H1 (cell line): ENCODE measurements around the gene SPOCD1. TPM values are rescaled to one million over a fixed set of nuclear protein-coding genes. Genes with fewer than 3 reads are reported as not detected.

ENCODE experiments used
- CTCF ChIA-PET: fragments of 300-600 bp; sonication (Branson Sonifier 250); formaldehyde crosslinking; loops from one replicate; lab custom pipeline; 2021; ENCODE audit not compliant: partially characterized antibody; lab: Charles Lee
- POLR2A ChIA-PET: fragments of 300-600 bp; sonication (Branson Sonifier 250); formaldehyde crosslinking; loops from one replicate; lab custom pipeline; 2021; ENCODE audit warnings: inconsistent platforms; ENCODE audit not compliant: partially characterized antibody; lab: Charles Lee
- DNase-seq, 2 experiments: peaks; one replicate each; pipeline versions ENCODE4 v3.0.0 to v3.0.0-alpha.2; 2010 to 2022; ENCODE audit warnings: low spot score in 2 of 2, low read depth in 1 of 2, mixed read lengths in 1 of 2
- FAIRE-seq: peaks from 2 replicates; lab custom pipeline; 2011; peaks lifted over from hg19 to GRCh38; lab: Jason Lieb, UNC
- H2AFZ ChIP-seq: 2 replicates; pipeline ENCODE4 v1.8.1; 2012; ENCODE audit warnings: low read length, inconsistent platforms
- H2AK5ac ChIP-seq: 2 replicates; pipeline ENCODE4 v1.6.1; 2013; ENCODE audit warnings: low read depth, low read length
- H2BK120ac ChIP-seq: replicated peaks from 2 replicates; pipeline ENCODE3; 2013; ENCODE audit warnings: low read depth, low read length, inconsistent platforms
- H2BK12ac ChIP-seq: 2 replicates; pipeline ENCODE4 v1.6.1; 2013; ENCODE audit warnings: low read depth, low read length
- H2BK15ac ChIP-seq: 2 replicates; pipeline ENCODE4 v1.6.1; 2013; ENCODE audit warnings: low read length
- H2BK20ac ChIP-seq: 2 replicates; pipeline ENCODE4 v1.6.1; 2013; ENCODE audit warnings: low read length
- H2BK5ac ChIP-seq: 2 replicates; pipeline ENCODE4 v1.6.1; 2013; ENCODE audit warnings: low read depth, low read length
- H3K14ac ChIP-seq: 2 replicates; pipeline ENCODE4 v1.6.1; 2013; ENCODE audit warnings: inconsistent platforms; ENCODE audit not compliant: insufficient read length
- H3K18ac ChIP-seq: 2 replicates; pipeline ENCODE4 v1.6.1; 2013; ENCODE audit warnings: low read length; ENCODE audit errors: extremely low read depth
- H3K23ac ChIP-seq: 2 replicates; pipeline ENCODE4 v1.6.1; 2013; ENCODE audit warnings: inconsistent platforms; ENCODE audit not compliant: insufficient read length
- H3K23me2 ChIP-seq: 2 replicates; pipeline ENCODE4 v1.6.1; 2013; ENCODE audit warnings: low read depth, low read length
- H3K27ac ChIP-seq: 2 replicates; pipeline ENCODE4 v1.6.1; 2011; ENCODE audit warnings: low read depth, low read length, inconsistent platforms
- H3K27me3 ChIP-seq, 4 experiments: replicated peaks in 1 of 4; 1 replicate in 1 of 4; 2 replicates in 3 of 4; pipeline versions ENCODE4 v1.6.1 to v1.8.1; 2011 to 2013; ENCODE audit warnings: low read length in 3 of 4, mild to moderate bottlenecking in 3 of 4, inconsistent platforms in 2 of 4, mixed read lengths in 2 of 4, moderate library complexity in 1 of 4; ENCODE audit not compliant: control insufficient read depth in 3 of 4, insufficient read depth in 3 of 4; ENCODE audit errors: extremely low read depth in 1 of 4
- H3K36me3 ChIP-seq, 4 experiments: 2 replicates each; pipeline versions ENCODE4 v1.6.1 to v1.8.1; 2011 to 2013; ENCODE audit warnings: mild to moderate bottlenecking in 4 of 4, low read length in 3 of 4, moderate library complexity in 2 of 4, control low read depth in 1 of 4, inconsistent platforms in 1 of 4; ENCODE audit not compliant: insufficient read depth in 4 of 4, control insufficient read depth in 2 of 4
- H3K4ac ChIP-seq: replicated peaks from 2 replicates; pipeline ENCODE3; 2013; ENCODE audit warnings: low read length, low read depth, mixed read lengths, inconsistent platforms; ENCODE audit not compliant: insufficient read length
- H3K4me1 ChIP-seq, 4 experiments: replicated peaks in 1 of 4; 1 replicate in 1 of 4; 2 replicates in 3 of 4; pipeline versions ENCODE4 v1.6.1 to v1.8.1; 2011 to 2013; ENCODE audit warnings: low read length in 3 of 4, inconsistent platforms in 2 of 4, mixed read lengths in 1 of 4; ENCODE audit not compliant: insufficient read depth in 4 of 4, control insufficient read depth in 3 of 4
- H3K4me2 ChIP-seq, 2 experiments: 2 replicates each; pipeline versions ENCODE4 v1.6.1 to v1.8.1; 2011 to 2013; ENCODE audit warnings: low read depth in 2 of 2, low read length in 2 of 2, control low read depth in 1 of 2, inconsistent platforms in 1 of 2, mild to moderate bottlenecking in 1 of 2; ENCODE audit not compliant: insufficient read depth in 1 of 2
- H3K4me3 ChIP-seq, 4 experiments: fragments of 200-600, 300-600 bp in 1 of 4; sonication (generic), shearing (Covaris generic), sonication (Bioruptor Twin) in 1 of 4; 2 replicates each; pipeline versions ENCODE4 v1.5.1 to v1.8.1; 2011 to 2016; ENCODE audit warnings: low read length in 4 of 4, low read depth in 3 of 4, control low read depth in 2 of 4, inconsistent platforms in 2 of 4, mild to moderate bottlenecking in 2 of 4, mixed read lengths in 1 of 4, moderate library complexity in 1 of 4; ENCODE audit not compliant: insufficient read depth in 2 of 4; ENCODE audit errors: extremely low read depth in 1 of 4
- H3K56ac ChIP-seq: replicated peaks from 2 replicates; pipeline ENCODE3; 2013; ENCODE audit warnings: low read depth, mild to moderate bottlenecking, mixed read lengths, low read length, inconsistent platforms; ENCODE audit not compliant: insufficient read length
- H3K79me1 ChIP-seq: 2 replicates; pipeline ENCODE4 v1.6.1; 2013; ENCODE audit warnings: low read depth, low read length, control low read depth
- H3K79me2 ChIP-seq, 2 experiments: 2 replicates each; pipeline versions ENCODE4 v1.6.1 to v1.8.1; 2012 to 2013; ENCODE audit warnings: low read length in 2 of 2, mild to moderate bottlenecking in 2 of 2, inconsistent platforms in 1 of 2; ENCODE audit not compliant: insufficient read depth in 2 of 2, control insufficient read depth in 1 of 2
- H3K9ac ChIP-seq, 4 experiments: replicated peaks in 1 of 4; 1 replicate in 1 of 4; 2 replicates in 3 of 4; pipeline versions ENCODE4 v1.6.1 to v1.8.1; 2011 to 2013; ENCODE audit warnings: low read depth in 3 of 4, low read length in 3 of 4, control low read depth in 2 of 4, mild to moderate bottlenecking in 2 of 4, moderate library complexity in 2 of 4, inconsistent platforms in 1 of 4; ENCODE audit errors: extremely low read depth in 1 of 4
- H3K9me3 ChIP-seq, 2 experiments: 2 replicates each; pipeline versions ENCODE4 v1.6.1 to v1.8.1; 2012 to 2013; ENCODE audit warnings: mild to moderate bottlenecking in 2 of 2, moderate library complexity in 2 of 2, control low read depth in 1 of 2, inconsistent platforms in 1 of 2, low read depth in 1 of 2, low read length in 1 of 2, mixed read lengths in 1 of 2; ENCODE audit not compliant: insufficient read depth in 2 of 2
- H4K20me1 ChIP-seq, 2 experiments: replicated peaks in 1 of 2; 2 replicates each; pipeline versions ENCODE3 to v1.8.1; 2011 to 2013; ENCODE audit warnings: inconsistent platforms in 2 of 2, low read length in 2 of 2, mild to moderate bottlenecking in 1 of 2; ENCODE audit not compliant: insufficient read depth in 2 of 2, control insufficient read depth in 1 of 2
- H4K5ac ChIP-seq: 2 replicates; pipeline ENCODE4 v1.6.1; 2013; ENCODE audit warnings: low read length, low read depth, mixed read lengths, inconsistent platforms; ENCODE audit not compliant: insufficient read length
- H4K8ac ChIP-seq: 2 replicates; pipeline ENCODE4 v1.8.0; 2013; ENCODE audit warnings: mild to moderate bottlenecking, moderate library complexity, low read length, inconsistent platforms; ENCODE audit not compliant: insufficient read depth; ENCODE audit errors: extremely low read depth
- H4K91ac ChIP-seq: replicated peaks from 2 replicates; pipeline ENCODE3; 2013; ENCODE audit warnings: low read length, mixed read lengths, inconsistent platforms; ENCODE audit not compliant: insufficient read length
- CTBP2 ChIP-seq: IDR thresholded peaks from 2 replicates; pipeline ENCODE4 v1.7.0; 2011; ENCODE audit warnings: borderline replicate concordance, mild to moderate bottlenecking, moderate library complexity, mixed read lengths, low read length; ENCODE audit not compliant: insufficient read depth, insufficient read length
- GTF2F1 ChIP-seq: IDR thresholded peaks from 2 replicates; pipeline ENCODE4 v1.6.1; 2012; ENCODE audit warnings: low read depth, low read length, improper control_type of control experiment, borderline replicate concordance
- HDAC2 ChIP-seq, 2 experiments: fragments of 300-600 bp in 1 of 2; sonication (generic) in 1 of 2; IDR thresholded peaks; 2 replicates each; pipeline ENCODE4 v1.6.1; 2011 to 2012; ENCODE audit warnings: low read depth in 2 of 2, low read length in 2 of 2, mild to moderate bottlenecking in 2 of 2, moderate library complexity in 2 of 2, borderline replicate concordance in 1 of 2, inconsistent platforms in 1 of 2
- RFX5 ChIP-seq: IDR thresholded peaks from 2 replicates; pipeline ENCODE4 v1.6.1; 2011; ENCODE audit warnings: low read depth, low read length, improper control_type of control experiment, borderline replicate concordance
- SAP30 ChIP-seq: fragments of 300-600 bp; sonication (generic); IDR thresholded peaks from 2 replicates; pipeline ENCODE4 v1.7.1; 2012; ENCODE audit warnings: low read length, moderate library complexity, mild to moderate bottlenecking, inconsistent platforms; ENCODE audit not compliant: insufficient read depth, insufficient replicate concordance
- SP2 ChIP-seq: IDR thresholded peaks from 2 replicates; pipeline ENCODE4 v1.6.1; 2012; ENCODE audit warnings: mild to moderate bottlenecking, low read length, inconsistent platforms
- ZNF274 ChIP-seq: IDR thresholded peaks from 2 replicates; pipeline ENCODE4 v1.7.0; 2012; ENCODE audit warnings: low read length, borderline replicate concordance; ENCODE audit errors: extremely low read depth
- WGBS, 2 experiments: shearing (Covaris generic) in 1 of 2; methylation state at CpG; one replicate each; pipeline versions ENCODE4 v1.1.6 to v1.1.7; 2013 to 2015; ENCODE audit warnings: low lambda C conversion rate in 2 of 2, mixed read lengths in 2 of 2, inconsistent platforms in 1 of 2, low coverage in 1 of 2, missing lambda C conversion rate in 1 of 2; ENCODE audit not compliant: insufficient replicate concordance in 2 of 2, insufficient coverage in 1 of 2, insufficient read length in 1 of 2; ENCODE audit errors: extremely low coverage in 1 of 2, missing lambda C conversion rate in 1 of 2; 5-methylcytosine and 5-hydroxymethylcytosine counted together
- polyA plus RNA-seq, 7 experiments: library from polyadenylated mRNA; depleted of rRNA in 3 of 7; stranded (reverse) in 5 of 7; unstranded in 2 of 7; fragments of >200 nt in 5 of 7; fragments of 200-250 nt in 2 of 7; gene quantifications; 1 replicate in 5 of 7; 2 replicates in 1 of 7; 4 replicates in 1 of 7; pipeline versions ENCODE4 v1.2.1 to v1.2.3, GENCODE V29; 2011 to 2013; ENCODE audit warnings: missing spikeins in 2 of 7, mixed read lengths in 2 of 7
- total RNA-seq: library from RNA; stranded (reverse); fragmentation: NEBNext Ultra II Directional; extraction: Animal tissue kit (Norgen Biotek cat#: 25700); gene quantifications from 2 replicates; pipeline ENCODE4 v1.2.1, GENCODE V29; 2021
- TF ChIP-seq, protein P1 (sequence below): IDR thresholded peaks from 2 replicates; pipeline ENCODE4 v1.6.1; 2012; ENCODE audit warnings: inconsistent platforms
- TF ChIP-seq, protein P2 (sequence below): IDR thresholded peaks from 2 replicates; pipeline ENCODE4 v1.6.1; 2011; ENCODE audit warnings: low read length, improper control_type of control experiment

SPOCD1 gene
- total and polyA plus RNA-seq, 2 of the 8 experiments (the other 6 are each of a cell fraction or from before 2014, with no cell fraction given), result 1.8 to 2.9 TPM

DNA sequence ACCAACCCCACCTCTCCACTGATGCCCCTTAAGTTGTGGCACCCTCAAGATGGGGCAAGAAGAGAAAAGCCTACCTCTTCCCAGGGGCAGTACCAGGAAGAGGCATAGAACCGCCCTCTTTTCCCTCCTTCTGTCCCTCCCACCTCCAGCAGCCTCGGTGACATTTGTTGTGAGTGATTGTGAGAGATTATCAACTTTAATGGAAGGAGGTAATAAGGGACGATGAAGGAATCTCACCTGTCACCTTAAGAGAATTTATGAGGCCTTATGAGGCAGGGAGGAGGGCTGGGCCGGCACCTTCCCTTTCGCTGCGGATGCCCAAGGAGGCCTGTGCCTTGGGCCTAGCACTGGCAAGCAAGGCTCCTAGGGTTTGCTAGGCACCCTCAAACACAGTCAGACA lies 50.3 kb downstream of the SPOCD1 start:
- Histone ChIP-seq H3K4me1 (peaks cover 13 to 38% (median 24%) of the 10 kb centered on the region in 4 experiments), H3K79me2 (no peaks in the 10 kb centered on the region), H3K18ac (no peak overlapping the region), H3K56ac (no peak overlapping the region), H2BK120ac (no peak overlapping the region), H4K5ac (no peak overlapping the region), H2BK5ac (no peak overlapping the region), H3K4ac (no peak overlapping the region), H2BK20ac (0 out of 2 replicates have a peak overlapping the region, but pooled peaks have one; percentile 66), H3K27ac (no peak overlapping the region), H2BK15ac (no peak overlapping the region), H3K4me3 (no peak overlapping the region), H3K79me1 (no peaks in the 10 kb centered on the region), H3K14ac (no peak overlapping the region), H3K4me2 (peak overlapping the region in 1 of 2 experiments; percentile 73; a peak in 1 of 4 replicates), H2BK12ac (no peak overlapping the region), H4K91ac (no peak overlapping the region), H3K23ac (no peak overlapping the region), H3K27me3 (peaks cover 3 to 18% (median 8%) of the 10 kb centered on the region in 4 experiments; a peak in 6 of 7 replicates), H3K9me3 (no peaks in the 10 kb centered on the region), H3K36me3 (no peaks in the 10 kb centered on the region), H3K23me2 (peaks cover 17% of the 10 kb centered on the region), H2AFZ (no peak overlapping the region), H4K8ac (no peak overlapping the region), H4K20me1 (peaks cover 4 to 11% of the 10 kb centered on the region in 2 experiments), H3K9ac (no peak overlapping the region), H2AK5ac (no peak overlapping the region)
- FAIRE-seq (no peak), DNase-seq (no peak)
- ChIA-PET POLR2A (interaction anchor here (0.6 to 1.9 kb wide), 4 partner anchors 18 to 112 kb away, joined by 3 to 9 read pairs (median 3); no protein-coding TSS in a partner anchor), CTCF (interaction anchor here (0.7 to 14.0 kb wide), 13 partner anchors 10 to 188 kb away, joined by 3 to 206 read pairs (median 4); no protein-coding TSS in a partner anchor)
- 84% methylated on average over 6 of the region's 6 CpGs; no CpG with 5 or more reads in 1 of the 2 experiments for WGBS, 2 experiments
- no peak for TF ChIP-seq RFX5
- no peak for TF ChIP-seq HDAC2 (IDR thresholded peaks at IDR 0.05; ENCODE audit: borderline replicate concordance in 1 of 2, low read depth in 2 of 2, low read length in 2 of 2)
- TF ChIP-seq ZNF274, result no peak
- TF ChIP-seq, protein P1, sequence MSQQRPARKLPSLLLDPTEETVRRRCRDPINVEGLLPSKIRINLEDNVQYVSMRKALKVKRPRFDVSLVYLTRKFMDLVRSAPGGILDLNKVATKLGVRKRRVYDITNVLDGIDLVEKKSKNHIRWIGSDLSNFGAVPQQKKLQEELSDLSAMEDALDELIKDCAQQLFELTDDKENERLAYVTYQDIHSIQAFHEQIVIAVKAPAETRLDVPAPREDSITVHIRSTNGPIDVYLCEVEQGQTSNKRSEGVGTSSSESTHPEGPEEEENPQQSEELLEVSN, result no peak
- no peak for TF ChIP-seq SAP30
- TF ChIP-seq GTF2F1, result no peak
- TF ChIP-seq SP2, result no peak
- TF ChIP-seq CTBP2, result no peak
- TF ChIP-seq, protein P2, sequence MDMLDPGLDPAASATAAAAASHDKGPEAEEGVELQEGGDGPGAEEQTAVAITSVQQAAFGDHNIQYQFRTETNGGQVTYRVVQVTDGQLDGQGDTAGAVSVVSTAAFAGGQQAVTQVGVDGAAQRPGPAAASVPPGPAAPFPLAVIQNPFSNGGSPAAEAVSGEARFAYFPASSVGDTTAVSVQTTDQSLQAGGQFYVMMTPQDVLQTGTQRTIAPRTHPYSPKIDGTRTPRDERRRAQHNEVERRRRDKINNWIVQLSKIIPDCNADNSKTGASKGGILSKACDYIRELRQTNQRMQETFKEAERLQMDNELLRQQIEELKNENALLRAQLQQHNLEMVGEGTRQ, result no peak
